ENCODE data around the gene GALNT2.

The GALNT2 gene

GRCh38 chr1:230248016-230248888, 181.2 kb downstream of the GALNT2 start:
- in situ Hi-C loops (cut with HindIII; ENCODE audit: low sequenced_read_pairs) = no loop called here

GRCh38 chr1:230248889-230249270, 181.8 kb downstream of the GALNT2 start:
- in situ Hi-C loops (cut with HindIII; ENCODE audit: low sequenced_read_pairs) = no loop called here

GRCh38 chr1:230249695-230250480, 182.8 kb downstream of the GALNT2 start:
- in situ Hi-C loops (cut with HindIII; ENCODE audit: low sequenced_read_pairs) = no loop called here

GRCh38 chr1:230250666-230251065, 183.6 kb downstream of the GALNT2 start:
- in situ Hi-C loops (cut with HindIII; ENCODE audit: low sequenced_read_pairs) = no loop called here

- in situ Hi-C loops (cut with HindIII; ENCODE audit: low sequenced_read_pairs) = no loop called here
These were observed 184.7 kb downstream of the GALNT2 start for GRCh38 chr1:230251644-230252191.

GRCh38 chr1:230253150-230253549, 186.1 kb downstream of the GALNT2 start:
- in situ Hi-C loops (cut with HindIII; ENCODE audit: low sequenced_read_pairs) = no loop called here

GRCh38 chr1:230254265-230254664, 187.2 kb downstream of the GALNT2 start:
- in situ Hi-C loops (cut with HindIII; ENCODE audit: low sequenced_read_pairs) = no loop called here

- in situ Hi-C loops (cut with HindIII; ENCODE audit: low sequenced_read_pairs) = no loop called here
These were observed 188.1 kb downstream of the GALNT2 start for GRCh38 chr1:230255116-230255515.

GRCh38 chr1:230255991-230256390, 189.0 kb downstream of the GALNT2 start:
- in situ Hi-C loops (cut with HindIII; ENCODE audit: low sequenced_read_pairs) = no loop called here

- in situ Hi-C loops (cut with HindIII; ENCODE audit: low sequenced_read_pairs) = no loop called here
These were observed 189.9 kb downstream of the GALNT2 start for GRCh38 chr1:230256896-230257295.

- in situ Hi-C loops (cut with HindIII; ENCODE audit: low sequenced_read_pairs) = no loop called here
These were observed 192.6 kb downstream of the GALNT2 start for GRCh38 chr1:230259621-230260020.

- in situ Hi-C loops (cut with HindIII; ENCODE audit: low sequenced_read_pairs) = no loop called here
These were observed 193.8 kb downstream of the GALNT2 start for GRCh38 chr1:230260831-230261230.

GRCh38 chr1:230261928-230262650, 195.1 kb downstream of the GALNT2 start:
- in situ Hi-C loops (cut with HindIII; ENCODE audit: low sequenced_read_pairs) = no loop called here

- in situ Hi-C loops (cut with HindIII; ENCODE audit: low sequenced_read_pairs) = no loop called here
These were observed 196.0 kb downstream of the GALNT2 start for GRCh38 chr1:230262867-230263567.

- in situ Hi-C loops (cut with HindIII; ENCODE audit: low sequenced_read_pairs) = no loop called here
These were observed 196.6 kb downstream of the GALNT2 start for GRCh38 chr1:230263568-230264195.

GRCh38 chr1:230264342-230264741, 197.3 kb downstream of the GALNT2 start:
- in situ Hi-C loops (cut with HindIII; ENCODE audit: low sequenced_read_pairs) = no loop called here

GRCh38 chr1:230265200-230266115, 198.4 kb downstream of the GALNT2 start:
- in situ Hi-C loops (cut with HindIII; ENCODE audit: low sequenced_read_pairs) = no loop called here

- in situ Hi-C loops (cut with HindIII; ENCODE audit: low sequenced_read_pairs) = no loop called here
These were observed 199.4 kb downstream of the GALNT2 start for GRCh38 chr1:230266456-230266855.

All from endothelial cell of hepatic sinusoid (primary cell).